GM13976 (cell line): ENCODE results near the gene KIAA1755.

ENCODE experiments used
- DNase-seq: peaks from one replicate; pipeline ENCODE4 v3.0.0; 2012; ENCODE audit warnings: low spot score
- CTCF ChIP-seq: IDR thresholded peaks from 2 replicates; pipeline ENCODE4 v1.5.1; 2012; ENCODE audit warnings: borderline replicate concordance, mild to moderate bottlenecking; ENCODE audit not compliant: insufficient read depth; ENCODE audit errors: extremely low read depth, missing control alignments, control extremely low read depth
- in situ Hi-C: fragments of 300-500 bp; cut with MboI; formaldehyde crosslinking; loops from one replicate; pipeline ENCODE4 v1.12.0; 2022; ENCODE audit warnings: low sequenced_read_pairs, mixed read lengths, inconsistent platforms; ENCODE audit not compliant: unreplicated experiment

KIAA1755 gene

GRCh38 chr20:38230957-38231526, 29.5 kb downstream of the KIAA1755 start:
- no peak for TF ChIP-seq CTCF
- in situ Hi-C loops, result no loop called here
- no peak for DNase-seq

- no peak for TF ChIP-seq CTCF
- no peak for DNase-seq
- in situ Hi-C loops, result no loop called here
These were observed 30.3 kb downstream of the KIAA1755 start for GRCh38 chr20:38230253-38230551.

GRCh38 chr20:38229376-38230252, 30.9 kb downstream of the KIAA1755 start:
- in situ Hi-C loops, result no loop called here
- peak; percentile 40 for TF ChIP-seq CTCF
- peak; percentile 67 for DNase-seq

- DNase-seq, result no peak
- in situ Hi-C loops, result no loop called here
- no peak for TF ChIP-seq CTCF
These were observed 32.1 kb downstream of the KIAA1755 start for GRCh38 chr20:38228436-38228835.

- TF ChIP-seq CTCF, result no peak
- DNase-seq, result no peak
- in situ Hi-C loops, result no loop called here
These were observed 32.8 kb downstream of the KIAA1755 start for GRCh38 chr20:38227420-38228360.

- no peak for DNase-seq
- TF ChIP-seq CTCF, result no peak
- in situ Hi-C loops, result no loop called here
These were observed 34.0 kb downstream of the KIAA1755 start for GRCh38 chr20:38226553-38226952.
